Fibroblast of villous mesenchyme (primary cell): ENCODE measurements around the gene CDH22. TPM values are rescaled to one million over a fixed set of nuclear protein-coding genes. Genes with fewer than 3 reads are reported as not detected.

Experiments
- DNase-seq: peaks from one replicate; pipeline ENCODE4 v3.0.0-alpha.2; 2010; ENCODE audit warnings: low read depth
- H3K4me3 ChIP-seq: 2 replicates; pipeline ENCODE4 v1.5.1; 2011; ENCODE audit warnings: low read depth, mild to moderate bottlenecking, low read length
- total RNA-seq: library from RNA; depleted of rRNA; stranded (reverse); fragments of >200 nt; gene quantifications from 2 replicates; pipeline ENCODE4 v1.2.3, GENCODE V29; 2012
- TF ChIP-seq, protein P1 (sequence below): IDR thresholded peaks from 2 replicates; pipeline ENCODE4 v1.5.1; 2012; ENCODE audit warnings: low read depth, mild to moderate bottlenecking, low read length; ENCODE audit not compliant: insufficient read depth

The CDH22 gene
- total RNA-seq, 1 donor = not detected

DNA sequence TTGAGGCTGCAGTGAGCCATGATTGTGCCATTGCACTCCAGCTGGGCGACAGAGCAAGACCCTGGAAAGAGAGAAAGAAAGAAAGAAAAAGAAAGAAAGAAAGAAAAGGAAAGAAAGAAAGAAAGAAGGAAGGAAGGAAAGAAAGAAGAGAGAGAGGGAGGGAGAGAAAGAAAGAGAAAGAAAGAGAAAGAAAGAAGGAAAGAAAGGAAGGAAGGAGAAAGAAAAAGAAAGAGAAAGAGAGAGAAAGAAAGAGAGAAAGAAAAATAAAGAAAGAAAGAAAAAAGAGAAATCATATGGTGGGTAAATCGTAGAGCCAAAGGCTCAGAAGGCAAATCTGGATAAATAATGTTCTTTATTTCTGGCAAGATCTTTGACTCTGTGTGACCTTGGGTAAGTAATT lies 136.8 kb downstream of the CDH22 start:
- DNase-seq = no peak
- TF ChIP-seq, protein P1, sequence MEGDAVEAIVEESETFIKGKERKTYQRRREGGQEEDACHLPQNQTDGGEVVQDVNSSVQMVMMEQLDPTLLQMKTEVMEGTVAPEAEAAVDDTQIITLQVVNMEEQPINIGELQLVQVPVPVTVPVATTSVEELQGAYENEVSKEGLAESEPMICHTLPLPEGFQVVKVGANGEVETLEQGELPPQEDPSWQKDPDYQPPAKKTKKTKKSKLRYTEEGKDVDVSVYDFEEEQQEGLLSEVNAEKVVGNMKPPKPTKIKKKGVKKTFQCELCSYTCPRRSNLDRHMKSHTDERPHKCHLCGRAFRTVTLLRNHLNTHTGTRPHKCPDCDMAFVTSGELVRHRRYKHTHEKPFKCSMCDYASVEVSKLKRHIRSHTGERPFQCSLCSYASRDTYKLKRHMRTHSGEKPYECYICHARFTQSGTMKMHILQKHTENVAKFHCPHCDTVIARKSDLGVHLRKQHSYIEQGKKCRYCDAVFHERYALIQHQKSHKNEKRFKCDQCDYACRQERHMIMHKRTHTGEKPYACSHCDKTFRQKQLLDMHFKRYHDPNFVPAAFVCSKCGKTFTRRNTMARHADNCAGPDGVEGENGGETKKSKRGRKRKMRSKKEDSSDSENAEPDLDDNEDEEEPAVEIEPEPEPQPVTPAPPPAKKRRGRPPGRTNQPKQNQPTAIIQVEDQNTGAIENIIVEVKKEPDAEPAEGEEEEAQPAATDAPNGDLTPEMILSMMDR = no peak
- H3K4me3 ChIP-seq = no peak overlapping the region

GRCh38 chr20:46169245-46170171 lies 138.8 kb downstream of the CDH22 start:
- no peak for DNase-seq
- no peak overlapping the region for H3K4me3 ChIP-seq
- TF ChIP-seq, protein P1 = no peak

- TF ChIP-seq, protein P1 = no peak
- no peak overlapping the region for H3K4me3 ChIP-seq
- DNase-seq = no peak
Observed at GRCh38 chr20:46168438-46168837, 139.9 kb downstream of the CDH22 start.

GRCh38 chr20:46167080-46167479 lies 141.2 kb downstream of the CDH22 start:
- H3K4me3 ChIP-seq = no peak overlapping the region
- no peak for DNase-seq
- TF ChIP-seq, protein P1 = no peak

- TF ChIP-seq, protein P1 = no peak
- H3K4me3 ChIP-seq = no peak overlapping the region
- DNase-seq = no peak
Observed at GRCh38 chr20:46164254-46164653, 144.0 kb downstream of the CDH22 start.

DNA sequence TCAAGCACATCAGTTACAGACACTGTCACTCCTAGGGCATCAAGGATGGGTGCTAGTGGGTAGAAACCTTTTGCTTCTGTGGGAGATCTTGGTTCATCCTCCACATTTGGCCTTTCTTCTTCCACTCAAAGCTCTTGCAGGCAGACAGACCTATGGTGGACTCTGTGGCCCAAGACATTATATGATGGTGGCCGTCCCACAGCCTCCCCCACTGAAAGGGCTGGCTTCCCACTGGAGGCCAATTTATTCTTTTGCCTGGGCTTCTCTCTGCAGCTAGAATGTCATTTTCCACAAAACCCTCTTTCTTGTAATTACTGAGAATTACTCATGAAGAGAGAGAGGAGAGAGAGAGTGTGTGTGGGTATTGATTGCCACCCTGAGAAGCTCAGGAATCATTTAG lies 146.4 kb downstream of the CDH22 start:
- no peak overlapping the region for H3K4me3 ChIP-seq
- no peak for DNase-seq
- TF ChIP-seq, protein P1 = no peak
